H1 (cell line): Measurements from ENCODE around the gene SMARCD2.
"Not testable (repeated sequence)": the region's sequence is repeated elsewhere in the genome, so short reads cannot be mapped to it uniquely, and the experiment has no call there.

Experiments used
- ASH2L ChIP-seq: fragments of 200-600, 300-600 bp; sonication (generic); IDR thresholded peaks from one replicate; pipeline ENCODE4 v1.7.1; 2017; ENCODE audit warnings: low read length
- HDAC2 ChIP-seq, 2 experiments: fragments of 300-600 bp in 1 of 2; sonication (generic) in 1 of 2; IDR thresholded peaks; 2 replicates each; pipeline ENCODE4 v1.6.1; 2011 to 2012; ENCODE audit warnings: low read depth in 2 of 2, low read length in 2 of 2, mild to moderate bottlenecking in 2 of 2, moderate library complexity in 2 of 2, borderline replicate concordance in 1 of 2, inconsistent platforms in 1 of 2
- MAFK ChIP-seq: IDR thresholded peaks from 2 replicates; pipeline ENCODE4 v1.6.1; 2012; ENCODE audit warnings: low read depth, mild to moderate bottlenecking, improper control_type of control experiment, low read length
- POLR2A ChIP-seq, 2 experiments: IDR thresholded peaks; 1 replicate in 1 of 2; 2 replicates in 1 of 2; pipeline ENCODE4 v1.6.1; 2011; ENCODE audit warnings: low read depth in 2 of 2, low read length in 2 of 2, mild to moderate bottlenecking in 2 of 2; ENCODE audit errors: control extremely low read depth in 1 of 2
- SP2 ChIP-seq: IDR thresholded peaks from 2 replicates; pipeline ENCODE4 v1.6.1; 2012; ENCODE audit warnings: mild to moderate bottlenecking, low read length, inconsistent platforms
- TAF1 ChIP-seq: IDR thresholded peaks from 2 replicates; pipeline ENCODE4 v1.6.1; 2011; ENCODE audit warnings: mild to moderate bottlenecking, low read depth, low read length
- TF ChIP-seq, protein P1 (sequence below): IDR thresholded peaks from 2 replicates; pipeline ENCODE4 v1.6.1; 2012; ENCODE audit warnings: inconsistent platforms
- TF ChIP-seq, protein P2 (sequence below), 3 experiments: IDR thresholded peaks; 1 replicate in 2 of 3; 2 replicates in 1 of 3; pipeline versions ENCODE4 v1.5.1 to v1.6.1; 2011; ENCODE audit warnings: low read length in 3 of 3, mild to moderate bottlenecking in 3 of 3, inconsistent platforms in 2 of 3, low read depth in 1 of 3, moderate library complexity in 1 of 3; ENCODE audit not compliant: insufficient read depth in 1 of 3; ENCODE audit errors: control extremely low read depth in 1 of 3
- TF ChIP-seq, protein P3 (sequence below): IDR thresholded peaks from 2 replicates; pipeline ENCODE4 v1.6.1; 2012; ENCODE audit warnings: low read length, inconsistent platforms

DNA sequence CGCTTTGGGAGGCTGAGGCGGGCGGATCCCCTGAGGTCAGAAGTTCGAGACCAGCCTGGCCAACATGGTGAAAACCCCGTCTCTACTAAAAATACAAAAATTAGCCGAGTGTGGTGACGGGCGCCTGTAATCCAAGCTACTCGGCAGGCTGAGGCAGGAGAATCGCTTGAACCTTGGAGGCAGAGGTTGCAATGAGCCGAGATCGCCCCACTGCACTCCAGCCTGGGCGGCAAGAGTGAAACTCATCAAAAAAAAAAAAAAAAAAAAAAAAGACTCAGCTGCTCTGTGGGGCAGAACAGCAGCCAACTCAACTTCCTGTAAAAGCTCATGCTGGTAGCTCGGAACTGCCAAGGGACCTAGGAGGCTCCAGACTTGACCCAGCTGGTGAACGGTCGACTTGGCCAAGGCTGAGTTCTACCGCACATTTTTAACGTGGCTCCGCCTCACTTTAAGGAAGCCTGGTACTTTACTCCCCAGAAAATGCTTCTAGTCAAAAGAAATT is 953 bp upstream of the SMARCD2 start:
- not testable (repeated sequence) for TF ChIP-seq TAF1; ASH2L; HDAC2 (IDR thresholded peaks at IDR 0.05; ENCODE audit: borderline replicate concordance in 1 of 2, low read depth in 2 of 2, low read length in 2 of 2); MAFK; POLR2A (IDR thresholded peaks at IDR 0.05; ENCODE audit: control extremely low read depth in 1 of 2, low read depth in 2 of 2, low read length in 2 of 2); SP2
- TF ChIP-seq, protein P1, sequence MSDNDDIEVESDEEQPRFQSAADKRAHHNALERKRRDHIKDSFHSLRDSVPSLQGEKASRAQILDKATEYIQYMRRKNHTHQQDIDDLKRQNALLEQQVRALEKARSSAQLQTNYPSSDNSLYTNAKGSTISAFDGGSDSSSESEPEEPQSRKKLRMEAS: not testable (repeated sequence)
- TF ChIP-seq, protein P2, sequence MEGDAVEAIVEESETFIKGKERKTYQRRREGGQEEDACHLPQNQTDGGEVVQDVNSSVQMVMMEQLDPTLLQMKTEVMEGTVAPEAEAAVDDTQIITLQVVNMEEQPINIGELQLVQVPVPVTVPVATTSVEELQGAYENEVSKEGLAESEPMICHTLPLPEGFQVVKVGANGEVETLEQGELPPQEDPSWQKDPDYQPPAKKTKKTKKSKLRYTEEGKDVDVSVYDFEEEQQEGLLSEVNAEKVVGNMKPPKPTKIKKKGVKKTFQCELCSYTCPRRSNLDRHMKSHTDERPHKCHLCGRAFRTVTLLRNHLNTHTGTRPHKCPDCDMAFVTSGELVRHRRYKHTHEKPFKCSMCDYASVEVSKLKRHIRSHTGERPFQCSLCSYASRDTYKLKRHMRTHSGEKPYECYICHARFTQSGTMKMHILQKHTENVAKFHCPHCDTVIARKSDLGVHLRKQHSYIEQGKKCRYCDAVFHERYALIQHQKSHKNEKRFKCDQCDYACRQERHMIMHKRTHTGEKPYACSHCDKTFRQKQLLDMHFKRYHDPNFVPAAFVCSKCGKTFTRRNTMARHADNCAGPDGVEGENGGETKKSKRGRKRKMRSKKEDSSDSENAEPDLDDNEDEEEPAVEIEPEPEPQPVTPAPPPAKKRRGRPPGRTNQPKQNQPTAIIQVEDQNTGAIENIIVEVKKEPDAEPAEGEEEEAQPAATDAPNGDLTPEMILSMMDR (IDR thresholded peaks at IDR 0.05; ENCODE audit: control extremely low read depth in 1 of 3, insufficient read depth in 1 of 3, low read depth in 1 of 3, low read length in 3 of 3): not testable (repeated sequence)
- TF ChIP-seq, protein P3, sequence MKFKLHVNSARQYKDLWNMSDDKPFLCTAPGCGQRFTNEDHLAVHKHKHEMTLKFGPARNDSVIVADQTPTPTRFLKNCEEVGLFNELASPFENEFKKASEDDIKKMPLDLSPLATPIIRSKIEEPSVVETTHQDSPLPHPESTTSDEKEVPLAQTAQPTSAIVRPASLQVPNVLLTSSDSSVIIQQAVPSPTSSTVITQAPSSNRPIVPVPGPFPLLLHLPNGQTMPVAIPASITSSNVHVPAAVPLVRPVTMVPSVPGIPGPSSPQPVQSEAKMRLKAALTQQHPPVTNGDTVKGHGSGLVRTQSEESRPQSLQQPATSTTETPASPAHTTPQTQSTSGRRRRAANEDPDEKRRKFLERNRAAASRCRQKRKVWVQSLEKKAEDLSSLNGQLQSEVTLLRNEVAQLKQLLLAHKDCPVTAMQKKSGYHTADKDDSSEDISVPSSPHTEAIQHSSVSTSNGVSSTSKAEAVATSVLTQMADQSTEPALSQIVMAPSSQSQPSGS: not testable (repeated sequence)
